ENCODE results near the gene STBD1. TPM values are rescaled to one million over a fixed set of nuclear protein-coding genes. Genes with fewer than 3 reads are reported as not detected.

Gene STBD1
- total and polyA plus RNA-seq, 2 experiments from 2014 or later, result 2.0 to 2.6 TPM

- Mint-ChIP-seq H3K4me3 (no peak overlapping the region), H3K36me3 (ENCODE audit: low read depth) (no peaks in the 10 kb centered on the region), H3K27ac (no peak overlapping the region), H3K27me3 (ENCODE audit: insufficient read depth, low read depth, poor library complexity) (peaks cover 6% of the 10 kb centered on the region), H3K4me1 (no peaks in the 10 kb centered on the region), H3K9me3 (no peaks in the 10 kb centered on the region)
- no peaks in the 10 kb centered on the region for H3K27me3 ChIP-seq (ENCODE audit: insufficient read depth)
- H4K20me1 ChIP-seq (replicated peaks; ENCODE audit: insufficient read depth), result no peaks in the 10 kb centered on the region
- DNase-seq (ENCODE audit: low spot score), result no peak
- 0 out of 2 replicates have a peak, but pooled peaks cover under 1% of the 10 kb centered on the region for H3K9me2 ChIP-seq (ENCODE audit: insufficient read depth)
- no peak overlapping the region for H3K4me3 ChIP-seq
- H3K27ac ChIP-seq (ENCODE audit: low read depth), result no peak overlapping the region
- no peaks in the 10 kb centered on the region for H3F3A ChIP-seq (replicated peaks; ENCODE audit: low read depth)
- no peak overlapping the region for H3K4me2 ChIP-seq
- TF ChIP-seq POLR2AphosphoS5 (IDR thresholded peaks at IDR 0.05; ENCODE audit: low read depth) (no peak), JUNB (IDR thresholded peaks at IDR 0.05; ENCODE audit: unreplicated experiment) (no peak), NANOG (IDR thresholded peaks at IDR 0.05; ENCODE audit: borderline replicate concordance) (no peak), ZNF331 (CRISPR knock-in tag; IDR thresholded peaks at IDR 0.05; ENCODE audit: low read depth) (no peak), CTCF (conservative IDR thresholded peaks at IDR 0.05; ENCODE audit: low read depth in 2 of 2) (no peak), STAT1 (IDR thresholded peaks at IDR 0.05; ENCODE audit: unreplicated experiment) (no peak), ETS1 (IDR thresholded peaks at IDR 0.05) (no peak), ZNF462 (CRISPR knock-in tag; IDR thresholded peaks at IDR 0.05) (no peak), REST (IDR thresholded peaks at IDR 0.05; ENCODE audit: unreplicated experiment) (no peak), EZH2 (IDR thresholded peaks at IDR 0.05; ENCODE audit: low read depth, unreplicated experiment) (no peak), ZNF114 (CRISPR knock-in tag; IDR thresholded peaks at IDR 0.05) (no peak), CREB1 (CRISPR knock-in tag; IDR thresholded peaks at IDR 0.05; ENCODE audit: low read depth) (no peak), EZH2phosphoT487 (IDR thresholded peaks at IDR 0.05; ENCODE audit: unreplicated experiment) (no peak)
- H3K4me1 ChIP-seq (ENCODE audit: insufficient read depth), result no peaks in the 10 kb centered on the region
- no peaks in the 10 kb centered on the region for H3K36me3 ChIP-seq (ENCODE audit: insufficient read depth)
- H3K79me2 ChIP-seq (replicated peaks; ENCODE audit: insufficient read depth), result no peaks in the 10 kb centered on the region
- no peak overlapping the region for H2AFZ ChIP-seq
- ATAC-seq, result no peak
Measured at GRCh38 chr4:76272582-76272981, 34.0 kb upstream of the STBD1 start.

Measured in GM23338 (cell line).